Measurements from ENCODE around the gene AHI1.

GRCh38 chr6:135258970-135259369 is 238.6 kb downstream of the AHI1 start:
- TF ChIP-seq CTCF (IDR thresholded peaks at IDR 0.05; ENCODE audit: low read length) (no peak), EZH2 (optimal IDR thresholded peaks at IDR 0.05; ENCODE audit: low read depth, low read length) (no peak), EZH2phosphoT487 (IDR thresholded peaks at IDR 0.05; ENCODE audit: low read length) (no peak)
